Erythroblast (primary cell): ENCODE measurements around the gene RYR1.

Experiments
- GATA1 ChIP-seq: IDR thresholded peaks from 2 replicates; pipeline ENCODE4 v1.6.1; 2011; ENCODE audit warnings: low read depth, mild to moderate bottlenecking, control low read depth, low read length, moderate library complexity
- POLR2A ChIP-seq: IDR thresholded peaks from 2 replicates; pipeline ENCODE4 v1.6.1; 2011; ENCODE audit warnings: mild to moderate bottlenecking, low read length

- TF ChIP-seq POLR2A = no peak
- no peak for TF ChIP-seq GATA1
Observed at GRCh38 chr19:38470788-38471480, 37.4 kb downstream of the RYR1 start.
